CD14-positive monocyte (primary cell): ENCODE data around the gene ODAD3. TPM values are rescaled to one million over a fixed set of nuclear protein-coding genes. Genes with fewer than 3 reads are reported as not detected.

ENCODE experiments used
- DNase-seq, 3 donors: peaks; one replicate each; pipeline ENCODE4 v3.0.0-alpha.2; 2011 to 2022
- H2AFZ ChIP-seq: 2 replicates; pipeline ENCODE4 v1.6.0; 2012; ENCODE audit warnings: mild to moderate bottlenecking, low read depth, low read length, inconsistent platforms; ENCODE audit not compliant: insufficient read depth, poor library complexity, severe bottlenecking
- H3K27ac ChIP-seq, 2 donors: 1 replicate in 1 of 2; 2 replicates in 1 of 2; pipeline ENCODE4 v1.5.1; 2012 to 2013; ENCODE audit warnings: low read length in 2 of 2, control low read depth in 1 of 2, inconsistent platforms in 1 of 2, low read depth in 1 of 2, mild to moderate bottlenecking in 1 of 2
- H3K27me3 ChIP-seq, 2 donors: one replicate each; pipeline versions ENCODE4 v1.6.0 to v1.6.1; 2011 to 2013; ENCODE audit warnings: low read length in 2 of 2; ENCODE audit not compliant: control insufficient read depth in 2 of 2, insufficient read depth in 2 of 2
- H3K36me3 ChIP-seq, 2 donors: replicated peaks in 1 of 2; 1 replicate in 1 of 2; 2 replicates in 1 of 2; pipeline versions ENCODE4 v1.5.1 to v1.6.1; 2012 to 2013; ENCODE audit warnings: low read length in 2 of 2, control low read depth in 1 of 2, inconsistent platforms in 1 of 2, mild to moderate bottlenecking in 1 of 2; ENCODE audit not compliant: insufficient read depth in 2 of 2, control insufficient read depth in 1 of 2
- H3K4me1 ChIP-seq, 2 donors: 1 replicate in 1 of 2; 2 replicates in 1 of 2; pipeline versions ENCODE4 v1.5.1 to v1.6.1; 2012 to 2013; ENCODE audit warnings: low read length in 2 of 2, control low read depth in 1 of 2, inconsistent platforms in 1 of 2, mild to moderate bottlenecking in 1 of 2, moderate library complexity in 1 of 2; ENCODE audit not compliant: insufficient read depth in 2 of 2, control insufficient read depth in 1 of 2
- H3K4me2 ChIP-seq: replicated peaks from 2 replicates; pipeline ENCODE3; 2012; ENCODE audit warnings: low read length, moderate library complexity, mild to moderate bottlenecking; ENCODE audit not compliant: poor library complexity, severe bottlenecking; ENCODE audit errors: extremely low read depth
- H3K4me3 ChIP-seq, 3 experiments: fragments of 200-600 bp in 1 of 3; sonication (generic) in 1 of 3; replicated peaks in 1 of 3; 1 replicate in 2 of 3; 2 replicates in 1 of 3; pipeline ENCODE4 v1.5.1; 2011 to 2013; ENCODE audit warnings: low read length in 3 of 3, mild to moderate bottlenecking in 3 of 3, control low read depth in 2 of 3, low read depth in 2 of 3, inconsistent platforms in 1 of 3, moderate library complexity in 1 of 3
- H3K79me2 ChIP-seq: 2 replicates; pipeline ENCODE4 v1.6.0; 2012; ENCODE audit warnings: mild to moderate bottlenecking, control low read depth, inconsistent platforms, low read length, moderate library complexity; ENCODE audit not compliant: insufficient read depth
- H3K9ac ChIP-seq: 2 replicates; pipeline ENCODE4 v1.6.0; 2017; ENCODE audit warnings: low read length, mild to moderate bottlenecking; ENCODE audit not compliant: insufficient read depth, poor library complexity, severe bottlenecking
- H3K9me3 ChIP-seq, 2 donors: replicated peaks in 1 of 2; 1 replicate in 1 of 2; 2 replicates in 1 of 2; pipeline versions ENCODE4 v1.5.1 to v1.6.1; 2012 to 2013; ENCODE audit warnings: low read length in 2 of 2, control low read depth in 1 of 2; ENCODE audit not compliant: control insufficient read depth in 1 of 2, insufficient read depth in 1 of 2
- H4K20me1 ChIP-seq: 2 replicates; pipeline ENCODE4 v1.6.0; 2012; ENCODE audit warnings: mild to moderate bottlenecking, low read length, control low read depth, moderate library complexity; ENCODE audit not compliant: insufficient read depth
- H3K27ac Mint-ChIP-seq, 7 donors: one replicate each; pipeline ENCODE4 v1.8.0; 2020; ENCODE audit warnings: mild to moderate bottlenecking in 7 of 7, mixed read lengths in 7 of 7, moderate library complexity in 6 of 7, inconsistent platforms in 2 of 7
- H3K27me3 Mint-ChIP-seq, 3 donors: one replicate each; pipeline ENCODE4 v1.8.0; 2021 to 2022; ENCODE audit warnings: low read depth in 3 of 3, mild to moderate bottlenecking in 3 of 3, mixed read lengths in 3 of 3, moderate library complexity in 3 of 3, inconsistent platforms in 1 of 3
- H3K36me3 Mint-ChIP-seq, 2 donors: one replicate each; pipeline ENCODE4 v1.8.0; 2020; ENCODE audit warnings: mixed read lengths in 2 of 2, inconsistent platforms in 1 of 2, mild to moderate bottlenecking in 1 of 2
- H3K4me1 Mint-ChIP-seq: one replicate; pipeline ENCODE4 v1.8.0; 2020; ENCODE audit warnings: mild to moderate bottlenecking, mixed read lengths
- H3K4me3 Mint-ChIP-seq, 2 donors: one replicate each; pipeline ENCODE4 v1.8.0; 2020; ENCODE audit warnings: mild to moderate bottlenecking in 2 of 2, mixed read lengths in 2 of 2, moderate library complexity in 1 of 2
- H3K9me3 Mint-ChIP-seq, 7 donors: one replicate each; pipeline ENCODE4 v1.8.0; 2020 to 2022; ENCODE audit warnings: mixed read lengths in 7 of 7, mild to moderate bottlenecking in 6 of 7, moderate library complexity in 6 of 7, inconsistent platforms in 2 of 7
- WGBS: methylation state at CpG from one replicate; pipeline ENCODE4 v1.1.5; 2013; ENCODE audit warnings: missing lambda C conversion rate; ENCODE audit not compliant: insufficient coverage; 5-methylcytosine and 5-hydroxymethylcytosine counted together
- intact Hi-C, 2 donors: fragments of 100-400 bp; cut with micrococcal nuclease; formaldehyde crosslinking; loops; one replicate each; pipeline versions ENCODE4 v1.15.0 to v1.15.1; 2023
- polyA plus RNA-seq, 3 donors: library from polyadenylated mRNA; depleted of rRNA in 1 of 3; unstranded in 2 of 3; stranded (reverse) in 1 of 3; fragments of 300-500 nt in 2 of 3; fragments of >200 nt in 1 of 3; fragmentation: Illumina TruSeq in 2 of 3; gene quantifications; 1 replicate in 2 of 3; 2 replicates in 1 of 3; pipeline ENCODE4 v1.2.3, GENCODE V29; 2012 to 2021
- TF ChIP-seq, protein P1 (sequence below): fragments of 200-600 bp; IDR thresholded peaks from one replicate; pipeline ENCODE4 v1.8.0; 2022; ENCODE audit warnings: antibody characterized with exemption, mild to moderate bottlenecking

ODAD3 gene
- polyA plus RNA-seq, 3 donors = 0.43 to 0.88 (median 0.61) TPM

- Histone ChIP-seq H3K36me3 (no peaks in the 10 kb centered on the region), H3K27me3 (no peaks in the 10 kb centered on the region), H3K79me2 (no peaks in the 10 kb centered on the region), H4K20me1 (no peaks in the 10 kb centered on the region), H3K4me3 (no peak overlapping the region), H3K9me3 (no peaks in the 10 kb centered on the region), H3K9ac (no peak overlapping the region), H2AFZ (no peak overlapping the region), H3K4me1 (no peaks in the 10 kb centered on the region), H3K27ac (no peak overlapping the region), H3K4me2 (no peak overlapping the region)
- H3K4me3 Mint-ChIP-seq = no peak overlapping the region
- no peak for DNase-seq
- peaks cover 2 to 11% (median 6%) of the 10 kb centered on the region in 3 donors for H3K27me3 Mint-ChIP-seq
- no peaks in the 10 kb centered on the region for H3K36me3 Mint-ChIP-seq
- H3K27ac Mint-ChIP-seq = peak overlapping the region in 1 of 7 donors; percentile 26
- no peaks in the 10 kb centered on the region for H3K4me1 Mint-ChIP-seq
- intact Hi-C loops = no loop called here
- 81% methylated on average over 8 of the region's 12 CpGs for WGBS
- TF ChIP-seq, protein P1, sequence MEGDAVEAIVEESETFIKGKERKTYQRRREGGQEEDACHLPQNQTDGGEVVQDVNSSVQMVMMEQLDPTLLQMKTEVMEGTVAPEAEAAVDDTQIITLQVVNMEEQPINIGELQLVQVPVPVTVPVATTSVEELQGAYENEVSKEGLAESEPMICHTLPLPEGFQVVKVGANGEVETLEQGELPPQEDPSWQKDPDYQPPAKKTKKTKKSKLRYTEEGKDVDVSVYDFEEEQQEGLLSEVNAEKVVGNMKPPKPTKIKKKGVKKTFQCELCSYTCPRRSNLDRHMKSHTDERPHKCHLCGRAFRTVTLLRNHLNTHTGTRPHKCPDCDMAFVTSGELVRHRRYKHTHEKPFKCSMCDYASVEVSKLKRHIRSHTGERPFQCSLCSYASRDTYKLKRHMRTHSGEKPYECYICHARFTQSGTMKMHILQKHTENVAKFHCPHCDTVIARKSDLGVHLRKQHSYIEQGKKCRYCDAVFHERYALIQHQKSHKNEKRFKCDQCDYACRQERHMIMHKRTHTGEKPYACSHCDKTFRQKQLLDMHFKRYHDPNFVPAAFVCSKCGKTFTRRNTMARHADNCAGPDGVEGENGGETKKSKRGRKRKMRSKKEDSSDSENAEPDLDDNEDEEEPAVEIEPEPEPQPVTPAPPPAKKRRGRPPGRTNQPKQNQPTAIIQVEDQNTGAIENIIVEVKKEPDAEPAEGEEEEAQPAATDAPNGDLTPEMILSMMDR = no peak
- H3K9me3 Mint-ChIP-seq = peaks cover 0 to 5% (median 0%) of the 10 kb centered on the region in 7 donors
These were observed 28.5 kb upstream of the ODAD3 start for GRCh38 chr19:11463391-11463790.

GRCh38 chr19:11461453-11461852 lies 26.5 kb upstream of the ODAD3 start:
- H3K9ac ChIP-seq = no peak overlapping the region
- intact Hi-C loops = no loop called here
- Mint-ChIP-seq H3K9me3 (peaks cover 0 to 9% (median 0%) of the 10 kb centered on the region in 7 donors), H3K27me3 (peaks cover 1 to 13% (median 5%) of the 10 kb centered on the region in 3 donors), H3K36me3 (no peaks in the 10 kb centered on the region), H3K27ac (no peak overlapping the region), H3K4me3 (no peak overlapping the region), H3K4me1 (no peaks in the 10 kb centered on the region)
- H3K4me3 ChIP-seq = no peak overlapping the region
- no peaks in the 10 kb centered on the region for H3K4me1 ChIP-seq
- TF ChIP-seq, protein P1 = no peak
- no peaks in the 10 kb centered on the region for H4K20me1 ChIP-seq
- H3K27ac ChIP-seq = no peak overlapping the region
- no CpG with 5 or more reads among the region's 2 CpGs for WGBS
- DNase-seq = no peak
- H3K4me2 ChIP-seq = no peak overlapping the region
- H2AFZ ChIP-seq = no peak overlapping the region
- no peaks in the 10 kb centered on the region for H3K9me3 ChIP-seq
- H3K79me2 ChIP-seq = no peaks in the 10 kb centered on the region
- H3K27me3 ChIP-seq = no peaks in the 10 kb centered on the region
- H3K36me3 ChIP-seq = no peaks in the 10 kb centered on the region
